ENCODE measurements around the gene DCAF16.

The DCAF16 gene

GRCh38 chr4:17788956-17789355 is 21.6 kb downstream of the DCAF16 start:
- Histone ChIP-seq H3K27ac (ENCODE audit: extremely low read depth, low read depth, low read length) (no peak overlapping the region), H3K4me3 (ENCODE audit: low read depth, low read length) (no peak overlapping the region), H3K36me3 (ENCODE audit: control insufficient read depth in 2 of 2, insufficient read depth in 1 of 2, low read length in 2 of 2) (peaks cover 0 to 5% of the 10 kb centered on the region in 2 experiments; a peak in 1 of 3 replicates), H3K9me3 (ENCODE audit: control insufficient read depth, insufficient read depth, low read depth, low read length) (no peaks in the 10 kb centered on the region), H3K4me1 (ENCODE audit: control insufficient read depth, insufficient read depth, low read length) (no peaks in the 10 kb centered on the region)
- POLR2A ChIA-PET = no interaction called here
- CTCF ChIA-PET = interaction anchor here (1.8 kb wide), 1 partner anchor 19 kb away, joined by 6 read pairs; no protein-coding TSS in a partner anchor
- TF ChIP-seq ZNF157 (tag by site-specific recombination; IDR thresholded peaks at IDR 0.05) (no peak), SP2 (tag by site-specific recombination; IDR thresholded peaks at IDR 0.05) (no peak), ZNF140 (tag by site-specific recombination; IDR thresholded peaks at IDR 0.05) (no peak), ZNF513 (tag by site-specific recombination; IDR thresholded peaks at IDR 0.05) (no peak), ZNF626 (tag by site-specific recombination; IDR thresholded peaks at IDR 0.05) (no peak), ZNF48 (tag by site-specific recombination; IDR thresholded peaks at IDR 0.05) (no peak), ZNF394 (tag by site-specific recombination; IDR thresholded peaks at IDR 0.05; ENCODE audit: borderline replicate concordance) (no peak), ZNF23 (tag by site-specific recombination; IDR thresholded peaks at IDR 0.05; ENCODE audit: borderline replicate concordance) (no peak), ZBTB8A (tag by site-specific recombination; IDR thresholded peaks at IDR 0.05) (no peak)

GRCh38 chr4:17787315-17787714 is 23.2 kb downstream of the DCAF16 start:
- ChIA-PET CTCF (interaction anchor here (0.6 to 1.0 kb wide), 2 partner anchors 144 to 804 kb away, joined by 3 read pairs; no protein-coding TSS in a partner anchor), POLR2A (interaction anchor here (0.8 kb wide), 1 partner anchor 9 kb away, joined by 3 read pairs; no protein-coding TSS in a partner anchor)
- TF ChIP-seq ZNF26 (tag by site-specific recombination; IDR thresholded peaks at IDR 0.05) (no peak), ZBTB11 (tag by site-specific recombination; conservative IDR thresholded peaks at IDR 0.05; ENCODE audit: low read depth) (no peak), ZNF514 (tag by site-specific recombination; IDR thresholded peaks at IDR 0.05) (no peak), ZNF302 (tag by site-specific recombination; IDR thresholded peaks at IDR 0.05; ENCODE audit: low read depth) (no peak), PRDM4 (tag by site-specific recombination; IDR thresholded peaks at IDR 0.05) (no peak), OVOL3 (tag by site-specific recombination; IDR thresholded peaks at IDR 0.05) (no peak), ZSCAN30 (tag by site-specific recombination; IDR thresholded peaks at IDR 0.05) (no peak), ZBTB20 (tag by site-specific recombination; IDR thresholded peaks at IDR 0.05) (no peak), ZNF596 (tag by site-specific recombination; IDR thresholded peaks at IDR 0.05) (no peak), YY1 (tag by site-specific recombination; IDR thresholded peaks at IDR 0.05) (no peak), ZNF157 (tag by site-specific recombination; IDR thresholded peaks at IDR 0.05) (no peak), ZBTB8A (tag by site-specific recombination; IDR thresholded peaks at IDR 0.05) (no peak)
- Histone ChIP-seq H3K36me3 (ENCODE audit: control insufficient read depth in 2 of 2, insufficient read depth in 1 of 2, low read length in 2 of 2) (no peaks in the 10 kb centered on the region; a peak in 1 of 3 replicates), H3K4me1 (ENCODE audit: control insufficient read depth, insufficient read depth, low read length) (no peaks in the 10 kb centered on the region), H3K27ac (ENCODE audit: extremely low read depth, low read depth, low read length) (no peak overlapping the region), H3K9me3 (ENCODE audit: control insufficient read depth, insufficient read depth, low read depth, low read length) (no peaks in the 10 kb centered on the region), H3K4me3 (ENCODE audit: low read depth, low read length) (no peak overlapping the region)
